ENCODE results near the gene C1QTNF5. TPM values are rescaled to one million over a fixed set of nuclear protein-coding genes. Genes with fewer than 3 reads are reported as not detected.

The C1QTNF5 gene
- total and polyA plus RNA-seq, 9 donors: 20.3 to 41.9 (median 35.1) TPM

DNA sequence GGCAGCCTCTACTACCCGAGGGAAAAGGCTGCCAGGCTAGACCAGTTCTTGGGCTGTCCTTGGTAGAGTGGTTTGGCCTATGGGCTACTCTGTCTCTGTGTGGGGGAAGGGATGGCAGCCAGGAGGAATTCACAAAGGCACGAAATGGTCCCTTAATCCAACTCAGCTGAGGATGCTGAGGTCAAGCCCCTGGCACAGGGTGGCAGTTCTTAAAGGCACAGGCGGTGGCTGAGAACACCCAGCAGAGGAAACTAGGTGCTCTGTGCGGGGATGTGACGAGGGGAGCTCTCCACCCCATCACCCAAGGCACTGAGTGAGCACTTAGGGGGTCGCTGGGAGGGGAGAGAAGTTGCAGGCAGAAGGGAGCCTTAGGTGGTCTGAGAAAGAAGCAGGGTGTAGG lies 5.9 kb upstream of the C1QTNF5 start, which contains the start of gene MFRP:
TSS of gene MFRP (minus strand) at position 101 of the 400 bp plus-strand sequence. CDS start 192 bp downstream, outside the sequence.
- 25% methylated on average over 2 of the region's 6 CpGs for WGBS (ENCODE audit: insufficient coverage)
- Histone ChIP-seq H3K4me1 (ENCODE audit: control insufficient read depth, insufficient read depth, low read length) (peaks cover 15% of the 10 kb centered on the region), H3K9me3 (replicated peaks; ENCODE audit: control insufficient read depth, low read depth, low read length) (no peaks in the 10 kb centered on the region), H3K27me3 (ENCODE audit: control insufficient read depth, insufficient read depth, low read length) (peaks cover 5% of the 10 kb centered on the region), H3K4me3 (ENCODE audit: low read length) (no peak within 1 kb of the TSS), H3K36me3 (ENCODE audit: control insufficient read depth, insufficient read depth, low read length) (no peaks in the 10 kb centered on the region), H3K27ac (ENCODE audit: low read length) (no peak within 1 kb of the TSS)
- DNase-seq: peak; percentile 21

DNA sequence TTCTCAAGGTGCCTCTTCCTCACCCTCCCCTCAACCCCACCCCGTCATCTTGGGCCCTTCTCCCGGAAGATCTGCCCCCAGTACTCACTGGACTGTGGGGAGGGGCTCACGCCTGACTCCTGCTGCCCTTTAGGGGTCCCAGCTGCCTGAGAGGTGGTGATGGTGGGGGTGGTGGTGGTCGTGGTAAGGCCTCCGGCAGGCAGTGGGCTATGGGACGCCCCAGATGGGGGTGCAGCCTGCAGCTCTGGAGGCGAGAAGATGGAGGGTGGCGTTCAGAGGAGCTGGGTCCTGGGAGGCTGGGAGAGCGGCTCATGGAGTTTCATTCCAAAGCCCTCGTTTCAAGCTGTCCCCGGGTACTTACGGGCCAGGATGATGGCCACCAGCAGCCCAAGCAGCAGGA lies 5.0 kb upstream of the C1QTNF5 start:
- Histone ChIP-seq H3K27ac (ENCODE audit: low read length) (no peak overlapping the region), H3K9me3 (replicated peaks; ENCODE audit: control insufficient read depth, low read depth, low read length) (no peaks in the 10 kb centered on the region), H3K4me3 (ENCODE audit: low read length) (no peak overlapping the region), H3K4me1 (ENCODE audit: control insufficient read depth, insufficient read depth, low read length) (peaks cover 25% of the 10 kb centered on the region), H3K27me3 (ENCODE audit: control insufficient read depth, insufficient read depth, low read length) (peaks cover 8% of the 10 kb centered on the region), H3K36me3 (ENCODE audit: control insufficient read depth, insufficient read depth, low read length) (no peaks in the 10 kb centered on the region)
- no peak for DNase-seq
- 74% methylated on average over 8 of the region's 12 CpGs for WGBS (ENCODE audit: insufficient coverage)

DNA sequence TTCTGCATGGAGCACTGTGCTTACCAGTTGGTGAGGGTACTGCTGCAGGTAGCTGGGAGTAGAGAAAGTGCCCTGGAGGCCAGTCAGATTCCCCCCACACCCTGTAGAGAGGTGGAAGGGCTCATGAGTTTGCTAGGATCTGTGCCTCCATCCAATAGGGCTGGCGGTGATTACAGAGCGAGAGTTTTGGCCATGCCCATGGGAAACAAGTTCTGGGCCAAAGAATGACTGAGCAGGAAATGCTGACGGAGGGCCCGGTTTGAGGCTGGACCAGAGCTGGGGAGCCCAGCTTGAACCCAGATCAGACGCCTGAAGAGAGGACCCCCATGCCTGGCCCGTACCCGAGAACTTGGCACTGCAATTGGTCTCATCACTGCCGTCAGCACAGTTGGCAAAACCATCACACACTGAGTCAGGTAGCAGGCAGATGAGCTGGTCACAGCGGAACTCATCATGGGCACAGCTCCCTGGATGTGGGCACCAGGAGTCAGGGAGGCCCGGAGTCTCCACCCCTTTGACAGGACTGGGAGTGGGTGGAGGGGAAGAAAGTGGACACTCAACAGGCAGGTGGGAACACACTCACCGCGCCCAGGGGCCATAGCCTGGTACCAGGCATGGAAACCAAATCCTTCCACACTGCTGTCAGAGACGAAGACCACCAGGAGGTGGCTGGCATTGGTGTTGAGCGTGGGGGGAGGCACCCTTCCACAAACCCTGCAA lies 3.8 kb upstream of the C1QTNF5 start:
- Histone ChIP-seq H3K27me3 (ENCODE audit: control insufficient read depth, insufficient read depth, low read length) (peaks cover 11% of the 10 kb centered on the region), H3K4me3 (ENCODE audit: low read length) (no peak overlapping the region), H3K36me3 (ENCODE audit: control insufficient read depth, insufficient read depth, low read length) (no peaks in the 10 kb centered on the region), H3K4me1 (ENCODE audit: control insufficient read depth, insufficient read depth, low read length) (peaks cover 32% of the 10 kb centered on the region), H3K27ac (ENCODE audit: low read length) (no peak overlapping the region), H3K9me3 (replicated peaks; ENCODE audit: control insufficient read depth, low read depth, low read length) (no peaks in the 10 kb centered on the region)
- WGBS (ENCODE audit: insufficient coverage): 54% methylated on average over 9 of the region's 14 CpGs
- DNase-seq: peak; percentile 27

DNA sequence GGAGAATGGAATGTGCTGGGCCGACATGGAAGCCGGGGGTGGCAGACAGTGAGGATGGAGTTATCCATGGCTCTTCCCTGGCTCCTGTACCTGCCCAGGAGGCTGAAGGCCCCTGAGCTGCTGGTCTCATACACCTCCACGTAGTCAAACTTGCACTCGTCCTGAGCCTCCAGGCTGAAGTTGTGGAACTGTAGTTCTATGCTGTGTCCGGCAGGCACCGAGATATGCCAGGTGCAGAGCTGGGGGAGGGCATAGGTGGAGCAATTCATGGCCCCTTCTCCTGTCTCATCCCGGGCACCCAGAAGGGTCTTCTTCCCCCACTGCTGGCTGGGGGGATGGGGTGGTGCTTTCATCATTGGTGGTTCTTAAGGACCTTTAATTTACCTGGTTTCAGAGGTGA lies 3.0 kb upstream of the C1QTNF5 start:
- Histone ChIP-seq H3K27ac (ENCODE audit: low read length) (no peak overlapping the region), H3K4me1 (ENCODE audit: control insufficient read depth, insufficient read depth, low read length) (peaks cover 40% of the 10 kb centered on the region), H3K9me3 (replicated peaks; ENCODE audit: control insufficient read depth, low read depth, low read length) (no peaks in the 10 kb centered on the region), H3K27me3 (ENCODE audit: control insufficient read depth, insufficient read depth, low read length) (peaks cover 11% of the 10 kb centered on the region), H3K36me3 (ENCODE audit: control insufficient read depth, insufficient read depth, low read length) (no peaks in the 10 kb centered on the region), H3K4me3 (ENCODE audit: low read length) (no peak overlapping the region)
- peak; percentile 15 for DNase-seq
- WGBS (ENCODE audit: insufficient coverage): 53% methylated on average over 2 of the region's 7 CpGs

DNA sequence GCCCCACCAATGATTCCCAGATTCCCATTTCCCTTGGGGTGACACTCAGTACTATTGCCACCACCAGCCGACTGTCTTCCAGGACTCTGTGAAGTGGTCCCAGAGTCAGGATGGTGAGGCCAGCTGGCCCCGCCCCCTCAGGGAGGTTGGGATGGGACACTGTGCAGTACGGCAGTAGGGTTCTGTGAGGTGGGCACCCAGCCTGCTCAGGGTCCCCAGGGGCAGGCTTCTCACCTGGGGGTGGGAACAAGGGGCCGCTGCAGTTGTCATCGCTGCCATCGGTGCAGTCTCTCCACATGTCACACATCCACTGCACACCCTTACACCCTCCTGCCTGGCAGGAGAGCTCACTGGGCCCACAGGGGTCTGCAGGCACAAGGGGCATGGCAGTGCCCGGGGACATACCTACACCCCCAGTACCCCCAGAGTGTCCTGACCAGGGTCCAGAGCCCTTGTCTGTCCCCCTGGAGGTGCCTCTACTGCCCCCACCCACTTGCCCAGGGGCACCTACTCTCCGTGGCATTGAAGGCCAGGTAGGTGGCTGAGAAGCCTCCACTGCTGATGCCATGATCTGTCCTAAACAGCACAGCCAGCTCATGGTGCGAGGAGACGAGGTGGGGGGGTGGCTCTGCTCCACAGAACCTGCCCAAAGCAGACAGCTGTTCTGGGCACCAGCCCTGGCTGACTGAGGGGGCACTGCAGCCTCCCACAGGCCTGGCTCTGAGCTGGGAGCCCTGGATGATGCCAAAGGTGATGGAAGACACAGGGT lies 1.9 kb upstream of the C1QTNF5 start:
- Histone ChIP-seq H3K27me3 (ENCODE audit: control insufficient read depth, insufficient read depth, low read length) (peaks cover 11% of the 10 kb centered on the region), H3K27ac (ENCODE audit: low read length) (no peak overlapping the region), H3K4me3 (ENCODE audit: low read length) (no peak overlapping the region), H3K36me3 (ENCODE audit: control insufficient read depth, insufficient read depth, low read length) (no peaks in the 10 kb centered on the region), H3K4me1 (ENCODE audit: control insufficient read depth, insufficient read depth, low read length) (peaks cover 42% of the 10 kb centered on the region), H3K9me3 (replicated peaks; ENCODE audit: control insufficient read depth, low read depth, low read length) (no peaks in the 10 kb centered on the region)
- peak; percentile 32 for DNase-seq
- 73% methylated on average over 9 of the region's 10 CpGs for WGBS (ENCODE audit: insufficient coverage)

DNA sequence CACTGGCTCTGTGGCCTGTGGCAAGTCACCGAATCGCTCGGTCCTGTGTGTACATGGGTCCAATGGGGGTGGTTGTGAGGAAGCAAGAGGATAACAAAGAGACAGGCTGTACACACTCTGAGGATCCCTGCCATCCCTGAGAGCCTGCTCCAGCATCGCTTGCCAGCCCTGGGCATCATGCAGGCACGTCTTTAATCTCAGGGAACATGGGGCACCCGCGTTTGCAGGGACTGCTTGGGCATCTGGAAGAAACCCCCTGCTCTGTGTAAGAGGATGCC lies 1.3 kb upstream of the C1QTNF5 start:
- Histone ChIP-seq H3K4me3 (ENCODE audit: low read length) (no peak overlapping the region), H3K27me3 (ENCODE audit: control insufficient read depth, insufficient read depth, low read length) (peaks cover 11% of the 10 kb centered on the region), H3K36me3 (ENCODE audit: control insufficient read depth, insufficient read depth, low read length) (peaks cover 2% of the 10 kb centered on the region), H3K27ac (ENCODE audit: low read length) (no peak overlapping the region), H3K9me3 (replicated peaks; ENCODE audit: control insufficient read depth, low read depth, low read length) (no peaks in the 10 kb centered on the region), H3K4me1 (ENCODE audit: control insufficient read depth, insufficient read depth, low read length) (peaks cover 47% of the 10 kb centered on the region)
- peak; percentile 23 for DNase-seq
- 77% methylated on average over 5 of the region's 7 CpGs for WGBS (ENCODE audit: insufficient coverage)

DNA sequence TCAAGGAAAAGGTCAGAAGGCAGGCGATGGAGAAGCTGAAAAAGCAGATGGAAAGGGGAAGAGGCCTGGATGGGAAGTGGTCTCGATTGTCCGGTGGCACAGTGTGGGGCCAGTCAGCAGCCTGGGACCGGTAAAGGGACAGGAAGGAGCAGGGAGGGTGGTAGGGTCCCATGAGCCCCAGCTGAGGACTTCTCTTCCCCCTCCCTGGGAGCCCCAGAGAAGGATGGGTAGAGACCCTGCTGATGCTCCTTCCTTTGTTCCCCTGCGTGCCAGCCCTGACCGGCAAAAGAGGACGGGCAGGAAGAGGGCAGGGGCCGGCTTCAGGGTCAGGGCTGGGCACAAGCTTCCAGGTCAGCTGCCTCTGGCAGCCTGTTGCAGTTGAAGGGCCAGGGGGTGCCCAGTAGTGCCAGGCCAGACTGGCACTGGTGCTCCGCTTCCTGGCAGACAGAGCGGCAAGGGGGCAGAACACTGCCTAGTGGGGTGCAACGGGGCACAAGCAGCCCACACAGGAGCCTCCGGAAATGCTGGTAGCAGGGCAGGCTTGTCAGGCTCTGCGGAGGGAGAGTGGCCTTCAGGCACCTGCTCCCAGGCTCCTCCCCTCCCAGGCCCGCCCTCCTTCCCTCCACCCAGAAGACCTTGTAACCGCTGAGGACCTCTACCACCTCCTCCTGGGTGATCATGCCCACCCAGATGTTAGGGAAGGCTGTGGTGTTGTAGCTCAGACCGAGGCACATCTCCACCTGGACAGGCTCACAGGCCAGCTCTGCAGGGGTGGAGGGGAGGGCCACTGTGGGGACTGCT lies 739 bp upstream of the C1QTNF5 start:
- Histone ChIP-seq H3K36me3 (ENCODE audit: control insufficient read depth, insufficient read depth, low read length) (peaks cover 6% of the 10 kb centered on the region), H3K4me3 (ENCODE audit: low read length) (no peak overlapping the region), H3K9me3 (replicated peaks; ENCODE audit: control insufficient read depth, low read depth, low read length) (no peaks in the 10 kb centered on the region), H3K27ac (ENCODE audit: low read length) (peak overlapping the region; percentile 94), H3K27me3 (ENCODE audit: control insufficient read depth, insufficient read depth, low read length) (peaks cover 11% of the 10 kb centered on the region), H3K4me1 (ENCODE audit: control insufficient read depth, insufficient read depth, low read length) (peaks cover 47% of the 10 kb centered on the region)
- DNase-seq: peak; percentile 64
- 48% methylated on average over 11 of the region's 16 CpGs for WGBS (ENCODE audit: insufficient coverage)

DNA sequence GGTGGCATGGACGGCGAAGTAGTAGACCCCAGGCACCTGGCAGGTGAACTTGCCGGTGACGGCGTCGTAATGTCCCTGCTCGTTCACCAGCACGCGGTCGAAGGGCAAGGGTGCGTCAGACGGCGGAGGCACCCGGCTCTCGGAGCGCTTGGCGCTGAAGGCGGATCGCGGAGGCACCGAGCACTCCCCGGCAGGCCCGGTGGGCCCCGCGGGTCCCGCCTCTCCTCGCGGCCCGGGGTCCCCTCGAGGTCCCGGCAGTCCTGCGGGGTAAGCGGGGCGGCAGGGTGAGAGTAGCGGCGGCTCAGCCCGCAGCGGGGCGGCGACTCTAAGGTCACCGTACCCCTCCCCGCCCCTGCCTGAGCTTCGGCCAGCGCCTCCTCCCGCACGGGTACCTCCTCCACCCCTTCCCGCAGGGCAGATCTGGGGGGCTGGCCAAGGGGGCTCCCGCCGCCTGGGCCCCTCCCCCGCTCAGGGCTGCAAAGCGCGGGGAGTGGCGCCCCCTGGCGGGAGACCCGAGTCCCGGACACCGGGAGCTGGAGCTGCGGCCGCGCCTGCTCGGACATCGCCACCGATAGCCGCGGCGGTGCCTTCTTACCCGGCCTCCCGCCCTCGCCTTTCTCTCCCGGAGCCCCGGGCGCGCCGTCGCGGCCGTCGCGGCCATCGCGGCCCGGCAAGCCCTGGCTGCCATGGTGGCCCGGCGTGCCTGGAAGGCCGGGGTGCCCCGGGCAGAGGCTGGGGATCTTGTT lies 921 bp downstream of the C1QTNF5 start:
- Histone ChIP-seq H3K9me3 (replicated peaks; ENCODE audit: control insufficient read depth, low read depth, low read length) (no peaks in the 10 kb centered on the region), H3K4me1 (ENCODE audit: control insufficient read depth, insufficient read depth, low read length) (peaks cover 57% of the 10 kb centered on the region)
- WGBS (ENCODE audit: insufficient coverage): 2% methylated on average over 86 of the region's 86 CpGs

DNA sequence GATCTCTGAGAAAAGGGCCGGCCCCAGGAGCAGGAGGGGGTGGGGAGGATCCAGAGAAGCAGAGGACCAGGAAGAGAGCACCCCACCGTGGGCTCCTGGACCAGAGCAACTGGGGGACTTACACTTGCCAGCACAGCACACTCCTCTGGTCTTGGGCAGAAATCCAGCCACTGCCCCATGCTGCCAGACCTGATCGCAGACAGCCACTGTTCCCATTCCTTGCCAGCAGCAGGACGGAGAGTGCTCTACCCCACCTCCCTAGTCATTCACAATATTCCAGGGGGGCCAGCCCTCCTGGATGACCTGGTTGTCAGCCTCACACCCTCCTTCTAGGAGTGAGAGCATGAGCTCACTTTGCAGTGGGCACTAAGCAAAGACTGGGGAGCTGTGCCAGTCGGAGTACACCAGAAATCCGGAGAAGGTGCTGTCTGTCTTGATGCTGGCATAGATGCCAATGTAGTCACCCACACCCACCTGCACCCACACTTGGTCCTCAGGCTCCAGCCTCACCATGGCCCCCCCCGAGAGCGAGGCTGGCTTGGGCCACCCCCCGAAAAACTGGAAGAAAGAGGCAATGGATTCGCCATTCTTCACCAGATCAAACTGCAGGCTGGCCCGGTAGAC lies 1.6 kb downstream of the C1QTNF5 start:
- peaks cover 11% of the 10 kb centered on the region for H3K36me3 ChIP-seq (ENCODE audit: control insufficient read depth, insufficient read depth, low read length)
- peaks cover 56% of the 10 kb centered on the region for H3K4me1 ChIP-seq (ENCODE audit: control insufficient read depth, insufficient read depth, low read length)
- WGBS (ENCODE audit: insufficient coverage): 24% methylated on average over 7 of the region's 11 CpGs
- peaks cover 11% of the 10 kb centered on the region for H3K27me3 ChIP-seq (ENCODE audit: control insufficient read depth, insufficient read depth, low read length)
- H3K27ac ChIP-seq (ENCODE audit: low read length): no peak overlapping the region
- DNase-seq: peak; percentile 52
- H3K9me3 ChIP-seq (replicated peaks; ENCODE audit: control insufficient read depth, low read depth, low read length): no peaks in the 10 kb centered on the region
- peak overlapping the region; percentile 57 for H3K4me3 ChIP-seq (ENCODE audit: low read length)

More for the DNA sequence above, 921 bp downstream of the C1QTNF5 start:
- Histone ChIP-seq H3K27ac (ENCODE audit: low read length) (peak overlapping the region; percentile 94), H3K4me3 (ENCODE audit: low read length) (peak overlapping the region; percentile 68), H3K36me3 (ENCODE audit: control insufficient read depth, insufficient read depth, low read length) (peaks cover 11% of the 10 kb centered on the region), H3K27me3 (ENCODE audit: control insufficient read depth, insufficient read depth, low read length) (peaks cover 11% of the 10 kb centered on the region)
- DNase-seq: peak; percentile 86
